Activated T-cell treated with anti-CD3 and anti-CD28 coated beads, Interleukin-2, amount 50 U/mL, for 72 hours (primary cell): Measurements from ENCODE around the gene SCIN. TPM values are rescaled to one million over a fixed set of nuclear protein-coding genes. Genes with fewer than 3 reads are reported as not detected.
"Not testable (repeated sequence)": the region's sequence is repeated elsewhere in the genome, so short reads cannot be mapped to it uniquely, and the experiment has no call there.

Source experiments
- ATAC-seq, 2 donors: fragments of 150-1000 bp; cut with Tn5 transposase; replicated peaks in 1 of 2; 2 replicates each; pipeline ENCODE4 v1.10.0; 2021; ENCODE audit warnings: moderate library complexity in 2 of 2, mild to moderate bottlenecking in 1 of 2
- DNase-seq, 2 donors: peaks; one replicate each; pipeline ENCODE4 v3.0.0; 2021 to 2022; ENCODE audit warnings: mixed read lengths in 1 of 2
- H3K27ac Mint-ChIP-seq: one replicate; pipeline ENCODE4 v1.8.0; 2022; ENCODE audit warnings: mild to moderate bottlenecking, moderate library complexity, mixed read lengths
- H3K27me3 Mint-ChIP-seq: one replicate; pipeline ENCODE4 v1.8.0; 2022; ENCODE audit warnings: low read depth, mixed read lengths
- H3K36me3 Mint-ChIP-seq, 2 donors: one replicate each; pipeline ENCODE4 v1.8.0; 2022; ENCODE audit warnings: mixed read lengths in 2 of 2, mild to moderate bottlenecking in 1 of 2; ENCODE audit not compliant: insufficient read depth in 2 of 2
- H3K4me1 Mint-ChIP-seq: one replicate; pipeline ENCODE4 v1.8.0; 2022; ENCODE audit warnings: low read depth, mixed read lengths
- H3K4me3 Mint-ChIP-seq, 2 donors: one replicate each; pipeline ENCODE4 v1.8.0; 2022; ENCODE audit warnings: mild to moderate bottlenecking in 2 of 2, mixed read lengths in 2 of 2, moderate library complexity in 2 of 2
- H3K9me3 Mint-ChIP-seq, 2 donors: one replicate each; pipeline ENCODE4 v1.8.0; 2022; ENCODE audit warnings: mixed read lengths in 2 of 2
- total RNA-seq, 2 donors: library from RNA; stranded (reverse); gene quantifications; one replicate each; pipeline ENCODE4 v1.2.3, GENCODE V29; 2022

Gene SCIN
- total RNA-seq, 2 donors from 2014 or later = 0.10 to 0.14 TPM

DNA sequence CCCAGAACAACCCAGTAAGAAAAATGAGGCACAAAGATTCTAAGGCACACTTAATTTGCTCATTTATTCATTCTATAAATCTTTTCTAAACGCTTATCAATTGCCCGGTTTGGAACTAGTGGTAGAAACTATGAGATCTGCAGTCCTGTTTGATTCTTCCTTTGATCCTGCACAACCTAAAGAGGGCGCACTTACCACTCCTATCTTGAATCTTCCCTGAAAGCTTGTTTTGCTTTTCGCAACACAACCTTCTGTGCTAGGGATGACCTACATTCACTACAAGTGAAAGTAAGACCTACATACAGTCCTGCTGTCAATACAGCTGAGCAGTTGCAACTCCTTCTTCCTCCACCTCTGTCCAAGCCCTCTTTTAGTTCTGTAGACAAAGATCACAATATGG lies 104.3 kb downstream of the SCIN start:
- H3K27ac Mint-ChIP-seq = no peak overlapping the region
- DNase-seq = peak; percentile 25 to 47
- H3K4me1 Mint-ChIP-seq = peaks cover 10% of the 10 kb centered on the region
- peak overlapping the region in 1 of 2 donors; percentile 9 for H3K4me3 Mint-ChIP-seq
- no peaks in the 10 kb centered on the region for H3K36me3 Mint-ChIP-seq
- H3K27me3 Mint-ChIP-seq = no peaks in the 10 kb centered on the region
- ATAC-seq = peak; percentile 59 to 73
- no peaks in the 10 kb centered on the region for H3K9me3 Mint-ChIP-seq

DNA sequence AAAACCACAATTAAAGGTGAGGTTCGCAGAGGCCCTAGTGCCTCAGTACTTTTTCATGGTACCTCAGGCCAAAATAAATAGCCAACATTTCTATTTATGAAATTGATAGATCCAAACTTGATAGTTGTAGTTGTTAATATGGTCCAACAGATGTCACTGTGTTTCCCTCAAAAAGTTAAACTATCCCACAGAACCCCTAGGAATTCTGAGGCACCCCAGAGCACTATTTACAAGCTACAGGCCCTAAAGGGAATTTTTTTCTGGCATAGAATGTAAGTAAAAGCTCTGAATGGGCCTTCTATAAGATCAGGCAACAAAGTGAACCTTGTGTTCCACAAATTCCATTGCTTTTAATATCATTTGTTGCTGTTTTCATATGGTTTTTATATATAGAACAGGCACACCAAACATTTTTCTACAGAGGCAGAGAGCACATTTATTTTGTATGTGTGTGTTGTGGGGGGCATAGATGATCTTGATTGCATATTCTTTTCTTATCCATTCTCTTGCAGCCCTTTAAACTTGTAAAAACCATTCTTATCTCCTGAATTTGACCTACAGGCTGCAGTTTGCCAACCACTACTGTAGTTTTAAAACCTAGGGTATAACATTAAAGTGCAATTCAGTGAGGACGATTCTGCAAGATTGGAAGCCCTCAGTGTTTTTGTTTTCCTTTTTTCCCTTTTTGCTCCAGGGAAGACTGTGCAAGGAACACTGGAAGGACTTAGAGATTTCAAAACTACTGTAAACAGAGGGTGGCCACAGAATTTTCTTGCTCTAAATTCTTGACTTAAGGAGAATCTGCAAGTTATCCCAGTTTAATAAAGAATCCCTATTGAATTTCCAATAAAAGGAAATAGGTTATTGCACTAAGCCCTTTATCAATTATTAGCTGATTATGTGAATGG lies 113.4 kb downstream of the SCIN start:
- no peak for ATAC-seq
- Mint-ChIP-seq H3K9me3 (no peaks in the 10 kb centered on the region), H3K27ac (no peak overlapping the region), H3K4me3 (no peak overlapping the region), H3K36me3 (no peaks in the 10 kb centered on the region), H3K4me1 (peaks cover 24% of the 10 kb centered on the region), H3K27me3 (no peaks in the 10 kb centered on the region)
- no peak for DNase-seq

DNA sequence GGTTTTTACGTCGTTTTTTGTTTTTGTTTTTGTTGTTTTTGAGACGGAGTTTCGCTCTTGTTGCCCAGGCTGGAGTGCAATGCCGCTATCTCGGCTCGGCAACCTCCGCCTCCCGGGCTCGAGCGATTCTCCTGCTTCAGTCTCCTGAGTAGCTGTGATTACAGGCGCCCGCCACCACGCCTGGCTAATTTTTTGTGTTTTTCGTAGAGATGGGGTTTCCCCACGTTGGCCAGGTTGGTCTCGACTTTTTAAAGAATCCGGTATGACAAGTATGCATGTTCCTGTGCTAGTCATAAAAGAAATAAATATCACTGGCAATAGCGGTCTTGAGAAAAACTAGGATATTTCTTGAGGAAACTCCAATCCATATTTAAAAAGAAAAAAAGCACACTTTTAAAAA lies 114.2 kb downstream of the SCIN start:
- ATAC-seq = no peak
- no peak overlapping the region for H3K27ac Mint-ChIP-seq

DNA sequence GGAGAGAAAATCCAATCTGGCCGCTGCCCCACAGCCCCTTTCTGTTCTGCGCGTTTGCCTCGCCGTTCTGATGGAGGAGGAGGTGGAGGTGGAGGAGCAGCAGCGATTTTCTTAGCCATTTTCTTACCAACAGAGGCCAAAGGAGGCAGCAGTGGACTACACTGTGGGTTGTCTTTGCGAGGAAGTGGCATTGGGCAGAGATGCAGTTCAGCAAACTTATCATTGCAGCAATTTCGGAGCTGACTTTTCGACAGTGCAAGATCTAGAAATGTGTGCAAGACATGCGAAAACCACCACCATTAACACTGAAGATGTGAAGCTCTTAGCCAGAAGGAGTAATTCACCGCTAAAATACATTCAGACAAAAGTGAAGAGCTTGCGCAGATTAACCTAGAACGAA lies 115.0 kb downstream of the SCIN start:
- H3K4me1 Mint-ChIP-seq = peaks cover 24% of the 10 kb centered on the region
- peak overlapping the region; percentile 97 to 99 for H3K4me3 Mint-ChIP-seq
- ATAC-seq (no peak), DNase-seq (peak; percentile 20 to 23)
- H3K36me3 Mint-ChIP-seq = no peaks in the 10 kb centered on the region
- no peaks in the 10 kb centered on the region for H3K9me3 Mint-ChIP-seq
- peak overlapping the region; percentile 84 for H3K27ac Mint-ChIP-seq
- H3K27me3 Mint-ChIP-seq = no peaks in the 10 kb centered on the region

More for the DNA sequence above, 114.2 kb downstream of the SCIN start:
- DNase-seq = no peak
- H3K4me1 Mint-ChIP-seq = peaks cover 24% of the 10 kb centered on the region
- H3K9me3 Mint-ChIP-seq = no peaks in the 10 kb centered on the region
- H3K4me3 Mint-ChIP-seq = no peak overlapping the region
- H3K27me3 Mint-ChIP-seq = no peaks in the 10 kb centered on the region
- no peaks in the 10 kb centered on the region for H3K36me3 Mint-ChIP-seq

DNA sequence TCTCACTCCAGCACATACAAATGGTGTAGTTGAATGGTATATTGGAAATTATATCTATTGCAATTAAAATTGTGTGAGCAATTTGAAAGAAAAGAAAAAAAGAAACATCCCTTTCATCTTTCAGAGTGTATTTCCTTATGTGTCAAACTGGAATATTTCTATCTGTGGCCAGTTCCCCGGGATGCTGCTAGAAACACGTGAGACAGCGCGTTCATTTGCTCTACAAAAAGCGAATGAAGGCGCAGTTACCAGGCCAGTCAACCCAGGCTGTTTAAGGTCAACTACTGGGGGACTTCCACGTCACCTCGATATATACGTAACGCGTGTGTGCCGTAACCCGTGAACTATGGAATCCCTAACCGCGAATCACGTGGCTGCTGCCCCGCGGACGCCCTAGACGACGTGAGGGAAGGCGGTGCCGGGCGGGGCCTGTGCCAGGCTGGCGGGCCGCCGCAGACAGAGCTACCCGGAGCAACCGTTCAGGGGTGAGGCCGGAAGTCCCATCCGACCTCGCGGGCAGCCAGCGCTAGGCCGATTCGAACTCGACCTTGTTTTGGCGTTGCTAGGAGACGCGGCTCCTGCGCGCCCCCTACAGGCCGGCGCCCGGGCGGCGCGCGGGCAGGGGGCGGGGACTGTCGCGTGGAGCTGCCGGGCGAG lies 115.8 kb downstream of the SCIN start:
- no peaks in the 10 kb centered on the region for H3K36me3 Mint-ChIP-seq
- no peaks in the 10 kb centered on the region for H3K27me3 Mint-ChIP-seq
- ATAC-seq (peak; percentile 92 to 93), DNase-seq (peak; percentile 95 to 97)
- H3K4me1 Mint-ChIP-seq = peaks cover 24% of the 10 kb centered on the region
- no peaks in the 10 kb centered on the region for H3K9me3 Mint-ChIP-seq
- peak overlapping the region; percentile 86 for H3K27ac Mint-ChIP-seq
- H3K4me3 Mint-ChIP-seq = peak overlapping the region; percentile 97 to 99

DNA sequence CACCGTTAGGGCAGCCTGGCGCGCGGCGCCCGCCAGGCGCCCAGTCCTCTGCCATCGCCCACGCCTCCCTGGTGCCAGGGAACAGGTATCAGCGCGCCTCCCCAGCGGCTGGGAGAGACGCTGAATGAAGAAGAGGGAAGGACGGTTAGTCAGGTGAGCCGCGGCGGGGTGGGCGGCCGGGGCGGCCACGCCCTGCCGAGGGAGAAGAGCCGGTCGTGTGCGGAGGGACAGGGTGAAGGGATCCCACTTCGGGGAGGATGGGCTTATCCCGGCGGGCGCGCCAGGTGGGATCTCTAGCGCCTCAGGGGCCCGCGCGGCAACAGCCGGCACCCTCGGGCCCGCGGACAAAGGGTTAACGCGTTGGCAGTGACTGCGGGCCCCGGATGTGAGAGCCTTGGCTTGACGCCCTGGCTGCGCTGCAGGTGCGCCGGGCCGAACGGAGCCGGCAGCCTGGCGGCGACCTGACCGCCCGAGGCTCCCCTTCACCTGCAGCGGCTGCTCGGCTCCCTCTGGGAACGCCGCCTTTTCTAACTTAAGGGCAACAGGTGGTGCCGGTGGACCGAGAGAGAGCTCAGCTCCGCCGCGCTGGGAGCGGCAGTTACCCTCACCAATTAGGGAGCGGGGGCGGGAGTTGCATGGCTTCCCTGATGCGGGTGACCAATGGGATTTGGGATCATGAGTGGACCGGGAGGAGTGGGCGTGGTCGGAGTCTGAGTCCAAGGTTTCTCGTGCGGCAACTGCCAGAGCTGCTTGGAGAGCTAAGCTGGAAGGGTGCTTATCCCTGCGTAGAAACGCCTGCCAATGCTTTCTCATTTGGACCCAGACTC lies 116.6 kb downstream of the SCIN start, which contains the start of gene ARL4A:
TSS of gene ARL4A (plus strand) at position 743 of the 827 bp plus-strand sequence. CDS start 622 bp downstream, outside the sequence.
- ATAC-seq = peak; percentile 63 to 65
- Mint-ChIP-seq H3K4me1 (peaks cover 24% of the 10 kb centered on the region), H3K27ac (peak within 1 kb of the TSS; percentile 86), H3K36me3 (no peaks in the 10 kb centered on the region), H3K27me3 (no peaks in the 10 kb centered on the region), H3K9me3 (no peaks in the 10 kb centered on the region), H3K4me3 (peak within 1 kb of the TSS; percentile 97 to 99)
- peak; percentile 90 to 93 for DNase-seq

DNA sequence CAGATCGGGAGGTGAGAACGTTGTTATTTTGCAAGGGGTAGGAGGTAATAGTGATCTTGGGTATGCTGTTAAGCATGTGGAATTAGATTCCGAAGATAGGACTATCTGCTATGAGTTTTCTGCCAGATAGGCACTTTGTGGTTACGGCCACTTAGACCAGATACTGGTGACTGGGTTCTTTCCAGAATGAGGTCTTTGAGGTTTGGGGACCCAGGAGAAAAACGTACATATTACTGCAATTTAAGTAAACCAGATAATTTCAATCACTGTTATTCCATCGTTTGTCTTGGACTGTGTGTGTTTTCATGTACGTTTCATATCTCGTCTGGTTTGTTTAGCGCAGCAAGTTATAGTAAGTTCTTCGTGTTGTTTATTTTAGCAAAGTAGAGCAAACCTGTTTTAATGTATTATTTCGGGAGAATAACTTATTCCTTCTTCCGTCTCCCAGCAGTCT lies 117.2 kb downstream of the SCIN start:
- Mint-ChIP-seq H3K27me3 (no peaks in the 10 kb centered on the region), H3K9me3 (no peaks in the 10 kb centered on the region), H3K4me1 (peaks cover 24% of the 10 kb centered on the region), H3K36me3 (no peaks in the 10 kb centered on the region), H3K4me3 (peak overlapping the region; percentile 97 to 99), H3K27ac (peak overlapping the region; percentile 52)
- ATAC-seq (no peak), DNase-seq (no peak)

DNA sequence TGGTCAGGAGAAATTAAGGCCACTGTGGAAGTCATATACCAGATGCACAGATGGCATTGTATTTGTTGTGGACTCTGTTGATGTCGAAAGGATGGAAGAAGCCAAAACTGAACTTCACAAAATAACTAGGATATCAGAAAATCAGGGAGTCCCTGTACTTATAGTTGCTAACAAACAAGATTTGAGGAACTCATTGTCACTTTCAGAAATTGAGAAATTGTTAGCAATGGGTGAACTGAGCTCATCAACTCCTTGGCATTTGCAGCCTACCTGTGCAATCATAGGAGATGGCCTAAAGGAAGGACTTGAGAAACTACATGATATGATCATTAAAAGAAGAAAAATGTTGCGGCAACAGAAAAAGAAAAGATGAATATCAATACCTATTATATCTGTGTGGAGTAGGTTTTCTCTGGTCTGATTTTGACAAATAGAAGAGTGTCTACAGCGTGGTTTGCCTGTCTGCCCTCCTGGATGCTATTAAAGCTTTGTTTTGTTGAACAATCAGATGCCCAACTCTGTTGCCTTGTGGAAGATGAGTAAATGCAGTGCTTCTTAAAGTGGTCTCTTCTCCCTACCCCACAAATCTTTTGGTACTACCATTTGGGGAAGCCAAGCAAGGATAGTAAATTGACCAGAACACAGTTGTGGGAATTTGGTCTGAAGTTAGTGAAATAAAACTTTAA lies 118.1 kb downstream of the SCIN start:
- H3K4me3 Mint-ChIP-seq = peak overlapping the region in 1 of 2 donors; percentile 97

DNA sequence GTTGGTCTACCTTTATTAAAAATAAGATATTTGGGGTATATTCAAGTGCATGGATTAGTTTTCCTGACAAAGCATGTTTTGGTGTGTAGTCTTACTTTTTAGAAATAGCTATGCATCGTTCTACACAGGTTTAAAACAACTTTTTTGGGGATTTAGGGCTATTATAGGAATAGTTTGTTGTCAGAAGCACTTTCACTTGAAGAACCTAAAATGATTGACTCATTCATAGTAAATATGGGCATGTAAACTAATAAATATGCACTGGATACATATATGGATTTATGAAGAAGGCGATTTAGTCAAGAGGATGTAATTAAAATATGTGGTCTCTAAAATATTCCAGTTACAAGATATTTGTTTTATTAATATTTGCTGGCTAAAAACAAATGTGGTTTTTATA lies 118.9 kb downstream of the SCIN start:
- H3K27ac Mint-ChIP-seq = peak overlapping the region; percentile 50
- DNase-seq (no peak), ATAC-seq (no peak)
- H3K9me3 Mint-ChIP-seq = no peaks in the 10 kb centered on the region
- peaks cover 0 to 1% of the 10 kb centered on the region in 2 donors for H3K36me3 Mint-ChIP-seq
- no peaks in the 10 kb centered on the region for H3K27me3 Mint-ChIP-seq
- H3K4me3 Mint-ChIP-seq = peak overlapping the region in 1 of 2 donors; percentile 43
- H3K4me1 Mint-ChIP-seq = peaks cover 24% of the 10 kb centered on the region

More for the DNA sequence above, 118.1 kb downstream of the SCIN start:
- not testable (repeated sequence) for H3K27ac Mint-ChIP-seq, H3K36me3 Mint-ChIP-seq, ATAC-seq, DNase-seq, H3K9me3 Mint-ChIP-seq, H3K27me3 Mint-ChIP-seq
- peaks cover 24% of the 10 kb centered on the region for H3K4me1 Mint-ChIP-seq

DNA sequence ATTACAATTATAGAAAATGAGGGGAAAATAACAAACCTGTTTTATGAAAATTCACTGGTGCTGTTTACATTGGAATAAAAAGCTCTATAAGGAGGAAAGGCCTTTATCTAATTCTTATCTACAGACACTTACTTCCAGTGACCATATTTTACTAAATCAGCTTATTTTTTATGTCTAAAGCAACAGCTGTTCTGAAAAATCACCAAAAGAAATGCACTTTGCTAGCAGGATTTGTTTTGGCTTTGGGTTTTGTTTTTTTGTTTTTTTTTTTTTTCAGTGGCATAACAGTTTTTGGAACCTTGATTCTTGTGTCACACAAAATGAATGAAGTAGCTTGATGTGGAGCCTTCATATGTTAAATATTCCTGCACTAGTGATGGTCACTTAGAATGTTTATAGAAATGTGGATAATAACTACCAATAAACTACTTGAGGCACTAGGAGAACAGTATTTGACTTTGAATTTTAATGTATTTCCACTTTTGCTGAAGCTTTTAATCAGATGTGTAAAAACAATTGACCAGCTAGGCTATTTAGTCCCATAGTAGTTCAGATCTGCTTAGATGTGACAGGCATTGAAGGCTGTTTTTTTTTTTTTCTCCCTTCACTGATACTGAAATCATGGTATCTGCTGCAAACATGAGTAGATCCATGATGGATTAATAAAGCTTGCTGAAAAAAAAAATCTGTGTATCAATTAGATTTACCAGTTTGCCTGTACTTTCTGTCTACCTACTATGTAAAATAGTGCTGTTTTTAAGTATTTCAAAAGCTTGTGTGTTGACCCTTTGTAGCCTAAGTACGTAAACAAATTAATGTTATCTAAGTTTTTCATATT lies 119.7 kb downstream of the SCIN start:
- ATAC-seq (no peak), DNase-seq (no peak)
- H3K4me1 Mint-ChIP-seq = peaks cover 27% of the 10 kb centered on the region
- H3K27ac Mint-ChIP-seq = no peak overlapping the region
- peaks cover 0 to 1% of the 10 kb centered on the region in 2 donors for H3K36me3 Mint-ChIP-seq
- no peaks in the 10 kb centered on the region for H3K27me3 Mint-ChIP-seq
- no peaks in the 10 kb centered on the region for H3K9me3 Mint-ChIP-seq
- H3K4me3 Mint-ChIP-seq = peak overlapping the region in 1 of 2 donors; percentile 43

DNA sequence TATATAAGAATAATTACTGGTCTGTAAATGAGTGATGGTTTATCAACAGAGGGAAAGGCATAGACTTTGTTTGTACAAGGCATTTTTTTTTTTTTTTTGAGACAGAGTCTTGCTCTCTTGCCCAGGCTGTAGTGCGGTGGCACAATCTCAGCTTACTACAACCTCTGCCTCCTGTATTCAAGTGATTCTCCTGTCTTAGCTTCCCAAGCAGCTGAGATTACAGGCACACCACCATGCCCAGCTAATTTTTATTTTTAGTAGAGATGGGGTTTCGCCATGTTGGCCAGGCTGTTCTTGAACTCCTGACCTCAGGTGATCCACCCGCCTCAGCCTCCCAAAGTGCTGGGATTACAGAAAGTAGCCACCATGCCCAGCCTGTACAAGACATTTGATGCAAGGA lies 120.9 kb downstream of the SCIN start:
- ATAC-seq, H3K9me3 Mint-ChIP-seq, H3K36me3 Mint-ChIP-seq, DNase-seq, H3K27ac Mint-ChIP-seq, H3K27me3 Mint-ChIP-seq, H3K4me3 Mint-ChIP-seq: not testable (repeated sequence)
- peaks cover 17% of the 10 kb centered on the region for H3K4me1 Mint-ChIP-seq
